HEK293 (cell line): ENCODE data around the gene CCDC138.

Source experiments
- CTCF ChIA-PET: fragments of 350-600 bp; formaldehyde crosslinking; extraction: SDS; loops from one replicate; lab custom pipeline; 2021; ENCODE audit warnings: antibody characterized with exemption; lab: Yijun Ruan, JAX
- POLR2A ChIA-PET: fragments of 300-600 bp; formaldehyde crosslinking; extraction: SDS; loops from one replicate; lab custom pipeline; 2020; ENCODE audit warnings: antibody characterized with exemption, inconsistent platforms; lab: Yijun Ruan, JAX
- H3K27ac ChIP-seq: fragments of 200-500 bp; sonication (Bioruptor generic); 2 replicates; pipeline ENCODE4 v1.5.1; 2014; ENCODE audit warnings: low read depth, low read length, control low read depth, inconsistent platforms; ENCODE audit errors: extremely low read depth
- H3K36me3 ChIP-seq, 2 experiments: fragments of 200-500 bp in 1 of 2; sonication (Bioruptor generic) in 1 of 2; 1 replicate in 1 of 2; 2 replicates in 1 of 2; pipeline ENCODE4 v1.5.1; 2014 to 2017; ENCODE audit warnings: inconsistent platforms in 2 of 2, low read length in 2 of 2; ENCODE audit not compliant: control insufficient read depth in 2 of 2, insufficient read depth in 1 of 2
- H3K4me1 ChIP-seq: fragments of 200-500 bp; sonication (Bioruptor generic); 2 replicates; pipeline ENCODE4 v1.5.1; 2014; ENCODE audit warnings: mild to moderate bottlenecking, low read length, inconsistent platforms; ENCODE audit not compliant: control insufficient read depth, insufficient read depth
- H3K4me3 ChIP-seq: 2 replicates; pipeline ENCODE4 v1.5.1; 2011; ENCODE audit warnings: low read depth, mild to moderate bottlenecking, control low read depth, low read length, moderate library complexity
- H3K9me3 ChIP-seq: fragments of 200-500 bp; sonication (Bioruptor generic); 2 replicates; pipeline ENCODE4 v1.5.1; 2014; ENCODE audit warnings: low read depth, low read length, inconsistent platforms; ENCODE audit not compliant: control insufficient read depth, insufficient read depth
- GLI2 ChIP-seq: fragments of 450-650 bp; formaldehyde crosslinking; IDR thresholded peaks from 2 replicates; pipeline ENCODE4; 2017; ENCODE audit warnings: missing biosample characterization, missing genetic modification characterization, low read depth, borderline replicate concordance
- KLF1 ChIP-seq: fragments of 450-650 bp; formaldehyde crosslinking; IDR thresholded peaks from 2 replicates; pipeline ENCODE4 v1.5.1; 2016; ENCODE audit warnings: missing biosample characterization, missing genetic modification characterization
- ZBTB20 ChIP-seq: fragments of 450-650 bp; formaldehyde crosslinking; IDR thresholded peaks from 2 replicates; pipeline ENCODE4 v1.5.1; 2016; ENCODE audit warnings: missing biosample characterization, missing genetic modification characterization
- ZBTB26 ChIP-seq: fragments of 450-650 bp; formaldehyde crosslinking; optimal IDR thresholded peaks from 2 replicates; pipeline ENCODE3; 2016; ENCODE audit warnings: missing biosample characterization, mild to moderate bottlenecking, missing genetic modification characterization
- ZNF114 ChIP-seq: fragments of 450-650 bp; formaldehyde crosslinking; IDR thresholded peaks from 2 replicates; pipeline ENCODE4 v1.5.0; 2017; ENCODE audit warnings: missing biosample characterization, missing genetic modification characterization
- ZNF132 ChIP-seq: fragments of 450-650 bp; formaldehyde crosslinking; IDR thresholded peaks from 2 replicates; pipeline ENCODE4 v1.5.1; 2017; ENCODE audit warnings: missing biosample characterization, missing genetic modification characterization, borderline replicate concordance
- ZNF138 ChIP-seq: fragments of 450-650 bp; formaldehyde crosslinking; IDR thresholded peaks from 2 replicates; pipeline ENCODE4 v1.5.1; 2016; ENCODE audit warnings: missing biosample characterization, missing genetic modification characterization, borderline replicate concordance
- ZNF157 ChIP-seq: fragments of 450-650 bp; formaldehyde crosslinking; IDR thresholded peaks from 2 replicates; pipeline ENCODE4 v1.5.1; 2016; ENCODE audit warnings: missing biosample characterization, missing genetic modification characterization
- ZNF19 ChIP-seq: fragments of 450-650 bp; formaldehyde crosslinking; IDR thresholded peaks from 2 replicates; pipeline ENCODE4; 2016; ENCODE audit warnings: missing biosample characterization, missing genetic modification characterization, low read depth
- ZNF248 ChIP-seq: fragments of 450-650 bp; formaldehyde crosslinking; IDR thresholded peaks from 2 replicates; pipeline ENCODE4 v1.5.1; 2017; ENCODE audit warnings: missing biosample characterization, missing genetic modification characterization
- ZNF335 ChIP-seq: fragments of 450-650 bp; formaldehyde crosslinking; conservative IDR thresholded peaks from 2 replicates; pipeline ENCODE4 v1.5.1; 2016; ENCODE audit warnings: missing biosample characterization, missing genetic modification characterization
- ZNF354C ChIP-seq: fragments of 450-650 bp; formaldehyde crosslinking; IDR thresholded peaks from 2 replicates; pipeline ENCODE4 v1.5.1; 2016; ENCODE audit warnings: missing biosample characterization, missing genetic modification characterization, low read depth, borderline replicate concordance
- ZNF394 ChIP-seq: fragments of 450-650 bp; formaldehyde crosslinking; IDR thresholded peaks from 2 replicates; pipeline ENCODE4 v1.5.1; 2016; ENCODE audit warnings: missing biosample characterization, missing genetic modification characterization, mild to moderate bottlenecking, moderate library complexity, borderline replicate concordance
- ZNF404 ChIP-seq: fragments of 450-650 bp; formaldehyde crosslinking; IDR thresholded peaks from 2 replicates; pipeline ENCODE4 v1.5.1; 2017; ENCODE audit warnings: missing biosample characterization, missing genetic modification characterization
- ZNF596 ChIP-seq: fragments of 450-650 bp; IDR thresholded peaks from 2 replicates; pipeline ENCODE4 v1.5.0; 2018; ENCODE audit warnings: missing biosample characterization, mild to moderate bottlenecking, missing genetic modification characterization, moderate library complexity
- ZNF600 ChIP-seq: fragments of 450-650 bp; formaldehyde crosslinking; IDR thresholded peaks from 2 replicates; pipeline ENCODE4 v1.5.1; 2016; ENCODE audit warnings: missing biosample characterization, missing genetic modification characterization
- ZNF645 ChIP-seq: fragments of 450-650 bp; formaldehyde crosslinking; IDR thresholded peaks from 2 replicates; pipeline ENCODE4; 2016; ENCODE audit warnings: missing biosample characterization, missing genetic modification characterization
- ZNF677 ChIP-seq: fragments of 450-650 bp; IDR thresholded peaks from 2 replicates; pipeline ENCODE4 v1.5.0; 2018; ENCODE audit warnings: missing biosample characterization, mild to moderate bottlenecking, missing genetic modification characterization, moderate library complexity
- ZNF747 ChIP-seq: fragments of 450-650 bp; formaldehyde crosslinking; IDR thresholded peaks from 2 replicates; pipeline ENCODE4 v1.5.1; 2016; ENCODE audit warnings: missing biosample characterization, missing genetic modification characterization
- ZNF785 ChIP-seq: fragments of 450-650 bp; formaldehyde crosslinking; IDR thresholded peaks from 2 replicates; pipeline ENCODE4 v1.5.1; 2016; ENCODE audit warnings: missing biosample characterization, missing genetic modification characterization
- ZSCAN4 ChIP-seq: fragments of 450-650 bp; formaldehyde crosslinking; IDR thresholded peaks from 2 replicates; pipeline ENCODE4 v1.5.1; 2017; ENCODE audit warnings: missing biosample characterization, missing genetic modification characterization

The CCDC138 gene

DNA sequence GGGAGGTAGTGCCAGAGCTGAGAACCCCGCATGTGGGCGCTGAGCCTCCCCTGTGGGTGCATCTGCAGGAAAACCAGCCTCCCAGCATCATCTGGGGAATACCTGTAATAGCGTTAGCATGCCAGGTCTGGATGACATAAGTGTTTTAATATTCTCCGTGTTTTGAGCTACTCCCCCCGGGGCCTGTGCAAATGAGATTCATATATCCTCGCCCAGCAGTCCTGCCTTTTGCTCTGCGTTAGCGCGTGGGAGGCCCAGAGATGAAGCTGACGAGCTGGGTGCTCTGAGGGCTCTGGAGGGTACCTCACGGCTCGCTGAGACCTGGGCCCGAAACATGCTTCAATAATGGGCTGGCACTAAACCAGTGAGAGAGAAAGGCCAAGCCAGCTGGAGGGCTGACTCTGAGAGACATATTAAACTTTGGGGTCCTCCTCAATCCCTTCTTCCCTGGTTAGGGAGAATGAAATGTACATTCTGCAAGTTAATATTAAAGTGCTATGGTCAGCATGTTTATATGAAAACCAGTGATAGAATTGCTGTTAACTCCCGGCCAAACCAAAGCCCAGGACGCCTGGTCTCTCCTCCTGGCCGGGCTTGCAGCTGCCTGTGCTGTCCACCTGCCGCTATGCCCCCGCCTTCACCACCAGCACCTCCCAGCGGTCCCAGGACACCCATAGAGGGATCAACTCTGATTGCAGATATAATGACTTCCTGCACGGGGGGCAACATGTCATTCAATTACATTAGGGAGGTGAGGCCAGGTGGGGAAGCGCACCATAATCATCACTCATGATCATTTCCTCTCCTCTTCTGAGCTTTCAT is 125.4 kb downstream of the CCDC138 start (continued):
- no peak for TF ChIP-seq ZNF138

GRCh38 chr2:108912629-108912902 is 126.0 kb downstream of the CCDC138 start:
- Histone ChIP-seq H3K27ac (no peak overlapping the region), H3K4me3 (no peak overlapping the region), H3K36me3 (no peaks in the 10 kb centered on the region), H3K9me3 (no peaks in the 10 kb centered on the region), H3K4me1 (no peaks in the 10 kb centered on the region)
- ChIA-PET CTCF (interaction anchor here (0.6 to 1.1 kb wide), 2 partner anchors 10 to 16 kb away, joined by 3 read pairs; no protein-coding TSS in a partner anchor), POLR2A (interaction anchor here (0.7 kb wide), 1 partner anchor 51 kb away, joined by 3 read pairs; no protein-coding TSS in a partner anchor)
- TF ChIP-seq ZNF645 (tag by site-specific recombination): no peak
- TF ChIP-seq ZBTB20 (tag by site-specific recombination): no peak
- no peak for TF ChIP-seq ZNF248 (tag by site-specific recombination)
- no peak for TF ChIP-seq ZNF677 (tag by site-specific recombination)
- no peak for TF ChIP-seq ZNF132 (tag by site-specific recombination)
- TF ChIP-seq ZNF157: no peak
- TF ChIP-seq ZNF785 (tag by site-specific recombination): no peak
- TF ChIP-seq ZNF354C (tag by site-specific recombination): no peak
- TF ChIP-seq ZBTB26 (tag by site-specific recombination): no peak
- no peak for TF ChIP-seq ZNF335 (tag by site-specific recombination)
- no peak for TF ChIP-seq GLI2
- TF ChIP-seq ZNF404 (tag by site-specific recombination): no peak
- TF ChIP-seq ZSCAN4 (tag by site-specific recombination): no peak
- no peak for TF ChIP-seq ZNF114 (tag by site-specific recombination)
- TF ChIP-seq ZNF747 (tag by site-specific recombination): no peak
- TF ChIP-seq ZNF394 (tag by site-specific recombination): no peak
- no peak for TF ChIP-seq ZNF596
- no peak for TF ChIP-seq ZNF19 (tag by site-specific recombination)
- TF ChIP-seq ZNF600 (tag by site-specific recombination): no peak
- no peak for TF ChIP-seq KLF1 (tag by site-specific recombination)
